Uterus (tissue), 2 donors: ENCODE measurements around the gene CADM2.

Experiments
- CTCF ChIP-seq, 4 experiments: fragments of 200-600 bp in 2 of 4; fragments of 450-650 bp in 2 of 4; sonication (generic) in 2 of 4; IDR thresholded peaks; one replicate each; pipeline ENCODE4 v1.5.1; 2016 to 2019; ENCODE audit warnings: antibody characterized with exemption in 4 of 4, mild to moderate bottlenecking in 2 of 4, moderate library complexity in 1 of 4
- POLR2A ChIP-seq, 2 donors: fragments of 450-650 bp; IDR thresholded peaks; one replicate each; pipeline ENCODE4 v1.6.1; 2016; ENCODE audit warnings: antibody characterized with exemption in 2 of 2, mild to moderate bottlenecking in 1 of 2, moderate library complexity in 1 of 2

GRCh38 chr3:85251766-85252165, 293.0 kb downstream of the CADM2 start:
- TF ChIP-seq POLR2A (IDR thresholded peaks at IDR 0.05) (no peak), CTCF (IDR thresholded peaks at IDR 0.05) (no peak)
